Astrocyte (in vitro differentiated cells and primary cell): Measurements from ENCODE around the gene GRK5. TPM values are rescaled to one million over a fixed set of nuclear protein-coding genes. Genes with fewer than 3 reads are reported as not detected.
A peak's percentile ranks its signal among the peaks of the same experiment; 100 is the strongest.

ENCODE experiments used
- DNase-seq: peaks from one replicate; pipeline ENCODE4 v3.0.0-alpha.2; 2010; ENCODE audit warnings: low read depth
- FAIRE-seq: peaks from 2 replicates; lab custom pipeline; 2011; peaks lifted over from hg19 to GRCh38; lab: Jason Lieb, UNC
- H2AFZ ChIP-seq: 2 replicates; pipeline ENCODE4 v1.6.0; 2012; ENCODE audit warnings: low read depth, low read length, inconsistent platforms
- H3K27ac ChIP-seq: 2 replicates; pipeline ENCODE4 v1.5.1; 2011; ENCODE audit warnings: low read depth, low read length, inconsistent platforms
- H3K27me3 ChIP-seq: 2 replicates; pipeline ENCODE4 v1.6.0; 2011; ENCODE audit warnings: low read length, inconsistent platforms; ENCODE audit not compliant: insufficient read depth
- H3K36me3 ChIP-seq: 2 replicates; pipeline ENCODE4 v1.5.1; 2011; ENCODE audit warnings: low read length, inconsistent platforms; ENCODE audit not compliant: insufficient read depth
- H3K4me1 ChIP-seq: 2 replicates; pipeline ENCODE4 v1.5.1; 2011; ENCODE audit warnings: low read length, inconsistent platforms; ENCODE audit not compliant: insufficient read depth
- H3K4me2 ChIP-seq: 2 replicates; pipeline ENCODE4 v1.6.0; 2012; ENCODE audit warnings: low read length, inconsistent platforms
- H3K4me3 ChIP-seq: 2 replicates; pipeline ENCODE4 v1.5.1; 2011; ENCODE audit warnings: low read depth, mild to moderate bottlenecking, low read length, inconsistent platforms; ENCODE audit not compliant: insufficient read depth
- H3K79me2 ChIP-seq: 2 replicates; pipeline ENCODE4 v1.6.0; 2012; ENCODE audit warnings: mild to moderate bottlenecking, low read length, inconsistent platforms; ENCODE audit not compliant: insufficient read depth
- H3K9ac ChIP-seq: 2 replicates; pipeline ENCODE4 v1.6.0; 2012; ENCODE audit warnings: mild to moderate bottlenecking, low read length, inconsistent platforms
- H3K9me3 ChIP-seq: 2 replicates; pipeline ENCODE4 v1.5.1; 2012; ENCODE audit warnings: low read depth, mild to moderate bottlenecking, low read length, inconsistent platforms; ENCODE audit not compliant: insufficient read depth
- H4K20me1 ChIP-seq: 2 replicates; pipeline ENCODE4 v1.6.0; 2012; ENCODE audit warnings: low read length, inconsistent platforms; ENCODE audit not compliant: insufficient read depth
- H3K27ac Mint-ChIP-seq: one replicate; pipeline ENCODE4 v1.8.0; 2021; ENCODE audit warnings: mild to moderate bottlenecking, mixed read lengths; ENCODE audit not compliant: unreplicated experiment
- H3K27me3 Mint-ChIP-seq: one replicate; pipeline ENCODE4 v1.8.0; 2021; ENCODE audit warnings: low read depth, mixed read lengths; ENCODE audit not compliant: unreplicated experiment
- H3K36me3 Mint-ChIP-seq: one replicate; pipeline ENCODE4 v1.8.0; 2021; ENCODE audit warnings: low read depth, mixed read lengths; ENCODE audit not compliant: unreplicated experiment
- H3K4me1 Mint-ChIP-seq: one replicate; pipeline ENCODE4 v1.8.0; 2021; ENCODE audit warnings: low read depth, mixed read lengths; ENCODE audit not compliant: unreplicated experiment
- H3K4me3 Mint-ChIP-seq: one replicate; pipeline ENCODE4 v1.8.0; 2021; ENCODE audit warnings: mild to moderate bottlenecking, moderate library complexity, mixed read lengths; ENCODE audit not compliant: unreplicated experiment
- H3K9me3 Mint-ChIP-seq: one replicate; pipeline ENCODE4 v1.8.0; 2021; ENCODE audit warnings: mild to moderate bottlenecking, mixed read lengths; ENCODE audit not compliant: unreplicated experiment
- CTCF ChIP-seq: IDR thresholded peaks from 2 replicates; pipeline ENCODE4 v1.5.1; 2011; ENCODE audit warnings: low read depth, mild to moderate bottlenecking, inconsistent platforms, low read length, moderate library complexity; ENCODE audit not compliant: insufficient read depth
- EZH2 ChIP-seq: IDR thresholded peaks from 2 replicates; pipeline ENCODE4 v1.6.1; 2012; ENCODE audit warnings: mild to moderate bottlenecking, low read length, inconsistent platforms; ENCODE audit not compliant: insufficient read depth
- total RNA-seq: library from RNA; stranded (reverse); gene quantifications from 2 replicates; pipeline ENCODE4 v1.2.1, GENCODE V29; 2021

Gene GRK5
- total RNA-seq, 1 donor from 2014 or later = 8.5 TPM

GRCh38 chr10:119252470-119253151 is 45.2 kb downstream of the GRK5 start:
- Histone ChIP-seq H3K4me1 (peaks cover 58% of the 10 kb centered on the region), H3K79me2 (peaks cover 44% of the 10 kb centered on the region), H3K36me3 (no peaks in the 10 kb centered on the region), H3K4me2 (peak overlapping the region; percentile 76), H3K4me3 (peak overlapping the region; percentile 22), H2AFZ (no peak overlapping the region), H3K27ac (peak overlapping the region; percentile 94), H4K20me1 (no peaks in the 10 kb centered on the region), H3K27me3 (no peaks in the 10 kb centered on the region), H3K9ac (peak overlapping the region; percentile 85), H3K9me3 (no peaks in the 10 kb centered on the region)
- Mint-ChIP-seq H3K27me3 (no peaks in the 10 kb centered on the region), H3K9me3 (no peaks in the 10 kb centered on the region), H3K36me3 (no peaks in the 10 kb centered on the region), H3K27ac (peak overlapping the region; percentile 100), H3K4me3 (peak overlapping the region; percentile 27), H3K4me1 (peaks cover 41% of the 10 kb centered on the region)
- TF ChIP-seq CTCF = no peak
- no peak for TF ChIP-seq EZH2
- FAIRE-seq = no peak
- DNase-seq = no peak

GRCh38 chr10:119253433-119254174 is 46.2 kb downstream of the GRK5 start:
- Histone ChIP-seq H3K4me3 (peak overlapping the region; percentile 22), H3K9ac (peak overlapping the region; percentile 85), H3K4me1 (peaks cover 57% of the 10 kb centered on the region), H3K79me2 (peaks cover 36% of the 10 kb centered on the region), H2AFZ (no peak overlapping the region), H3K9me3 (no peaks in the 10 kb centered on the region), H3K4me2 (peak overlapping the region; percentile 76), H3K27ac (peak overlapping the region; percentile 94), H3K27me3 (no peaks in the 10 kb centered on the region), H4K20me1 (no peaks in the 10 kb centered on the region), H3K36me3 (no peaks in the 10 kb centered on the region)
- TF ChIP-seq CTCF = no peak
- no peak for TF ChIP-seq EZH2
- Mint-ChIP-seq H3K27me3 (no peaks in the 10 kb centered on the region), H3K4me3 (peak overlapping the region; percentile 80), H3K36me3 (peaks cover 2% of the 10 kb centered on the region), H3K9me3 (no peaks in the 10 kb centered on the region), H3K27ac (peak overlapping the region; percentile 100), H3K4me1 (peaks cover 41% of the 10 kb centered on the region)
- DNase-seq = peak; percentile 95
- FAIRE-seq = peak; percentile 50
